GM19043 (cell line): ENCODE measurements around the gene IRX4.

Source experiments
- ATAC-seq: cut with Tn5 transposase; IDR thresholded peaks from one replicate; pipeline ENCODE4 v1.9.1; 2021; ENCODE audit warnings: low read depth; ENCODE audit not compliant: unreplicated experiment

IRX4 gene

DNA sequence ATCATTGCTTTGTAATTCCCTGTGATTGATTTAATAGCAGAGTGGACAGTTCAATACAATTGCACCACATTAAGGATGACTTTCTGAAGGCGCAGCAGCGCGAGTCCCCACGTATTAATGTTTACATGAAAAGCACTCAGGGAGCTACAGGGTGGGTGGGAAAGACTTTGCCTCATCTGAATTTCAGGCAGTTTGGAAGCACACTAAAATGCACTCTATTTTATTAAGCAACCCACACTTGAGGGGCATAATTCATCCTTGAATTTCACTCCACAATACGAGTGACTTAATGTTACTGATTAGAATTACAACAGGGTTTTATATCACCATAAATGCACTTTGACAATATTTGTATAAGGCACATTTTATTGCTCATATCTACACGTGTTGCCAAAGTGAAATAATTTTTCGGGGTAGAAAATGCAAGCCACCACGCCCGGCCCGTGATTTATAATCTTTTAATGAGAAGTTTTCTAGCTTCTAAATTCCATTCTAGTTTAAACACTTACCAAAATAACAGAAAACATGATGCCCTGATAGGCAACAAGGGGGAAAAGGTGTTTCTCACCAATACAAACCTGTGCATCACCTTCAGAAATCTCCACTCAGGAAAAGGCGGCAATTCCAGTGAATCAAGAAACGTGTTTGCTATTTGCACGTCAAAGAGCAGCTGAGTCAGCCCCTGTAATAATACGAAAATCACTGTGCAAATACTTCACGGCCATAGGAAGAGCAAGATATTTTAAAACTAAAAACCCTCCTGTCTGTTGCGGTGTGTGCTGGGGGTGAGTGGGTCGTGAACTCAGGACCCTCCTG lies 40.5 kb downstream of the IRX4 start:
- ATAC-seq = no peak

DNA sequence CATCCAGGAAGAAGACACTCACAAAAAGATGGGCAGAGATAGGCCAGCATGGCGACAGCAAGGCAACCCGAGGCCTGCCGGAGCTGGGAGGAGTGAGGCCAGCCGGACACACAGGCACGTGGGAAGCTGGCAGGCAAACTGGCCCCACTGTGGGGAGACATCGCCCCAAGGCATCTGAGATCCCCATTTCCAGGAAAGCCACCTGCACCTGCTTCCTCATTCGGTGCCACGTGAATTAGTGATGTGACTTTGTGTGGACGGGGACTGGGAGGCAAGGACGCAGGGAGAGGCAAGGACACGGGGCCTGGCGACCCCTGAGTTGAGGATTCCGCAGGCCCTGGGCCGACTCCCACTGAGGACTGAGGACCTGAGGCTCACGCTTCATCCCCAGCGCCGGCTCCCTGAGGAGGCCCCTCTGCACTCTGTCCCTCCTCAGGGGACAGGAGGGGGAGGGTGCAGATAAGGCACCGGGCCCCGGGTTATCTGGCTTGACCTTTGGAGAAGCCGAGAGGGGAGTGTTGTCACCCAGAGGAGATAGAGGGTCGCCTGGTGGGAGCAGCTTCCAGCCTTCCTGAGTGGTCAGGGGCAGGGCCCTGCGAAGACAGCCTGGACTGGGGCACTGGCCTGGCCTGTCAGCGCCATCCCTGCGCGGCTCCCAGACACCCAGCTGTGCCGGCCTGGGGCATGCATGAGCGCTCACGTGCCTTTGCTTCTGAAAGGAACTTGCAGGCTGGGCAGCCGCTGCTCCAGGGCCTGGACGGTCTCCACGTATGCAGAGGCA lies 41.8 kb downstream of the IRX4 start:
- no peak for ATAC-seq

DNA sequence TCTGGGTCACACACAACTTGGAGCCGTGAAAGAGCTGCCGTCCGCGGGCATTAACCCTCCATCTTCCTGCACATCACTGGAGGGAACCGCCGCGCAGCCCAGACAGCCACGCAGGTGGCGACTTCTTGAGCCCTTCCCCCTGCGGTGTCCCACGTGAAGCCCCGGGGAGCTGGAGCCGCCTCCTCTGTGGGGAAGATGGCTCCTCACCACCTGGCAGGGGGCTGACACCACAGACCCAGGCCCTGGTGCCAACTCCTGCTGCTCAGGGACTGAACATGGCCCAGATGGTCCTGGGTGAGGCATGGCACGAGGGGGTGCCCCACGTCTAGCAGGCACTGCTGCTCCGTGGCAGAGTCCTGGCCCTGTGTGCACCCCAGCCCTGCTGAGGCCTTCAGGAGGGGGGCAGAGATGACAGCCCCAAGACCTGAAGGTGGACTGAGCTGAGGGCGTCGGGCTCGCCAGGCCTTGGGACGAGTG lies 42.6 kb downstream of the IRX4 start:
- no peak for ATAC-seq

DNA sequence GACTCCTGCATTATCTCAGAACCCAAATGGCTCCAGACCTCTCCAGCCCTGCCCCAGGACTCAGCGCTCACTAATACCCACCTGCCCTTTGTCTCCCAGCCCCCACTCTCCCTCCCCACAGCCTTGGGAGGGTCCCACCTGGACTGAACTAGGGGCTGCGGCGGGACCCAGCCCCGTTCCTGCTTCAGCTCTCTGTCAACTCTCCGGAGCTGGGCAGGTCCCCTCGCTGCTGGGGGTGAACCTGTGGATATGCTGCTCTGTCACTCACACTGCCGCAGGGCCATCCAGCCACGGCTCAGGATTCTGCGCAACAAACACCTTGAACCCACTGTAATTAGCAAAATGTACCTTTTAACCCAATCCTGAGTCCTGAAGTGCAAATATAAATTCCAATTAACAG lies 44.7 kb downstream of the IRX4 start:
- ATAC-seq = no peak

DNA sequence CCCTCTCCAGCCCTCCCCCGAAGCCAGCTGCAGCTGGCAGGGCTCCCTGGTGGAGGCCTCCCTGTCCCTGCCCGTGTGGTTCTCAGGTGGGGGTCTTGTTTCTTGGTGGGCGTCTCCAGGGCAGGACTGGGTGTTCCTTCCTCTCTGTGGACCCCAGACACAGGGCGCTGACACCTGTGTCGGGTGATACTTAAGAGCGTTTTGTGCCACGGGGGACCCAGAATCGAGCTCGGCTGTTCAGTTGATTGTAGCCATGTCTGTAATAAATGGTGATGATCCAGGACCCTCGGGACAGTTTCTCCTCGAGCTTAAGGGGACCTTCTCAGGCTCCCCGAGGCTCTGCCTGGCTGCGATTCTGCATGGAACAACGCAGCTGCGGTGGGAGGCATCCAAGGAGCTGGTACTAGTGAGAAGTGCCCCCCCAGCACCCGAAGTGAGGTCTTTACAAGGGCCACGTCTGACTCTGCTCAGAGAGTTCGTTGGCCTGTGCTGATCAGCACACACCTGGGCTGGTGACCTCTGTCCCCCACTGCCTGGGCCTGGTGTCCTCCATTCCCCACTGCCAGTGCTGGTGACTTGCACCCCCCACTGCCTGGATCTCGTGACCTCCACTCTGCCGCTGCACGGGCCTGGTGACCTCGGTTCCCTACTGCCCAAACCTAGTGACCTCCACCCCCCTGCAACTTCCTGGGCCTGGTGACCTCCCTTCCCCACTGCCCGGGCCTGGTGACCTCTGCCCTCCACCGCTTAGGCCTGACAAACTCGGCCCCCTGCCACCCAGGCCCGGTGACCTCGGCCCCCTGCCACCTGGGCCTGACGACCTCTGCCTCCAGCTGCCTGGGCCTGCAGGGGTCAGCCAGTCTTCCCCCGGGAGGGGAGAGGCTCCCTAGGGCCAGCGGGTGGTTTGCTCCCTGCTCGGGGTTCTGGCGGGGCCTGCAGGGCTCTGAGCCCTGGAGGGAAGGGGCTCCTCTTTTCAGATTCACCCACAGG lies 45.5 kb downstream of the IRX4 start:
- no peak for ATAC-seq

DNA sequence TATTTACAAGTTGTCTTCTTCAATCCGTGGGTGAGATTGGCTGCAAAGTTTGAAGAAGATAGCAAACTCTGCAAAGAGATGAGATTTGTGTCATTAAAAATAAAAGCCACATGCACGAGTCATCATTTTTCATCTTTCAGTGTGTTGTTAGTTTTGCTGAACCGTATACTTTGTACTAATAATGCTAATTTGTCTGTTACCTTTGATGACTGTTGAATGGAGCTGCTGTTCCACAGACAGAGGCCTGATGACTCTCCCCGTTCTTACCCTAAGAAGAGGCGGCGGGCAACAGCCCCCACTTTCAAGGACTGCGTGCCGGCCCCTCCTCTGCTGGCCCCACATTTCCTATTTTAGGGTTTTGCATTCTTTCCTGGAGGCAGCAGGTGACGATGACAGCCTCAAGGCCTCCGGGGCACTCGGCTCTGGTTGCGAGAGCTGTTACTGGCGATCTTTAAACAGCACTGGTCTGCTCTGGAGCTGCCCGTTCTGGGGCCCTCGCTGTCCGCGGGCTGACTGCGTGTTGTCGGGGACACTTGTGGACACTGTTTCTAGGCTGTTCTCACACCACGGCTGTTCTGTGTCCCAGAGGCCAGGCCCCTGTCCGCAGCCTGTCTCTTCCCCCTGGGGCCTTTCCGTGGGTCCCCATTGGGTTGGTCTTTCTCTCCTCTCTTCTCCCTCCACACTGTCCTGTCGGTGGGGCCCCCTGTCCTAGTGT lies 46.4 kb downstream of the IRX4 start:
- no peak for ATAC-seq

DNA sequence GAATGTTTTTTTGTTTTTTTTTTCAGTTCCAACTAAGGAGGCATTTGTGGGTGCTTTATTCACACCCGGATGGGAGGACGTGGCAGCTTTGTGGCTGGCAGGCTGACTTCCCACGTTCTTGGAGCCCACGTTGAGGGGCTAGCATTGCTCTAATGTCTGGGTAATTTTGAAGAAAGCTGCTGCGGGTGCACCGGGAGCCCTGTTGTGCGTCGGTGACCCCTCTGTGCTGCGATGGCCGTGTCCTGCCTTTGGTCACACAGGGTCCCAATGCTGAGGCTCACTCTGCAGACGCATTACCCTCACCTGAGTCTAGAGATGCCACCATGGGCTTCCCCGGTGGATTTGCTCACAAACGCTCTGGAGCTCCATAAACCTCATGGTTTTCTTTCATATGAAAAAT lies 47.3 kb downstream of the IRX4 start:
- no peak for ATAC-seq

DNA sequence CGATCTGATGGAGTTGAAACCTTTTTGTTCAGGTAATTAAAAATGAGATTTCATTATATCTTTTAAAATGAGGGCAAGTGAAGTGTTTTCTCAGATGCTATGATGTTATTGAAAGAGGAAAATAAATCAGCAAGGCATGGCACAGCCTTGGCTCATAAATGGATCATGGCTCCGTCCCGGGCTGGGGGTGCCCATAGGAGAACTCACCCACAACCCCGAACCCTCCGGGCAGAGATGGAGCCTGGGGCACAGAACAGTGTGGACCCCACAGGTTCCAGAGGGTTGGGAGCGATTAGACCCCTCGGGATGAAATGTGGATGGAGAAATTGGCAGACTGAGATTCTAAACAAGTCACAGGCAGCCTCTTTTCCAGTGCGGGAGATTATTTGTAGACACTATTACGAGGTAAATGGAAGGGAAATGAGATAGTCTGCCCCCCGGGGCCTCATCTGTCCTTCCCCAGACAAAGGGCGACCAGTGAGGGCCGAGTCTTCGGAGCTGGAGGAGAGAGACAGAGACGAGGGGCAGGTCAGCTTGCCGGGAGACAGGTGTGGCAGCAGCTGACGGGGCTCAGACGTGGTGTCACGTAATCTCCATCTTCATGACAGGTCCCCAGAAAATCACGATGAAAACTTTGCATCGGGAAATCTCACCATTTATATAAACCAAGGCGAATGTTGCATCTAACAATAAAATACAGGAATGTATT lies 47.9 kb downstream of the IRX4 start:
- ATAC-seq = no peak

DNA sequence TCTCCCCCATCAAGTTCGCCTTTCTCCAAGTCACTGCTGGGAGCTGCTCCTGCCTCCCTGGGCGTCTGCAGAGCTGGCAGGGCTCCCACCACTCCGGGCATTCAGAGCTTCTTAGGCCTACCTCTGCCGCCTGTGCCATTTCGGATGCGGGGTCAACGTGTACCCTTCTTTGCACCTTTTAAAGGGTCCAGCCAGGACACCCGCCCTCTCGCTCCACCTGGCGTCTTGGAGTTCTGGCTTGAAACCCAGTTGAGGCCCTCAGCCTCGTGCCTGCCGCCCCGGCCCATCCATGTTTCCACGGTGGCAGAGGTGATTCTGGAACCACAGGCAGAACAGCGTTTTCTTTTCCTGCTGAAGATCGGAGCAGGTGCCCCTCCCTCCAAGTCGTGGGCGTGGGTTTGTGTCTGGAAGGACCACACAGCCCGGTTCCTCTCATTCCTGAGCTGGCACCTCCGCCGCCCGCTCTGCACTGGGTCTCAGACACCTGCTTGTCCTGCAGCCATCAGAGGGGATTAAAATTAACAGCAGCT lies 48.6 kb downstream of the IRX4 start:
- no peak for ATAC-seq

DNA sequence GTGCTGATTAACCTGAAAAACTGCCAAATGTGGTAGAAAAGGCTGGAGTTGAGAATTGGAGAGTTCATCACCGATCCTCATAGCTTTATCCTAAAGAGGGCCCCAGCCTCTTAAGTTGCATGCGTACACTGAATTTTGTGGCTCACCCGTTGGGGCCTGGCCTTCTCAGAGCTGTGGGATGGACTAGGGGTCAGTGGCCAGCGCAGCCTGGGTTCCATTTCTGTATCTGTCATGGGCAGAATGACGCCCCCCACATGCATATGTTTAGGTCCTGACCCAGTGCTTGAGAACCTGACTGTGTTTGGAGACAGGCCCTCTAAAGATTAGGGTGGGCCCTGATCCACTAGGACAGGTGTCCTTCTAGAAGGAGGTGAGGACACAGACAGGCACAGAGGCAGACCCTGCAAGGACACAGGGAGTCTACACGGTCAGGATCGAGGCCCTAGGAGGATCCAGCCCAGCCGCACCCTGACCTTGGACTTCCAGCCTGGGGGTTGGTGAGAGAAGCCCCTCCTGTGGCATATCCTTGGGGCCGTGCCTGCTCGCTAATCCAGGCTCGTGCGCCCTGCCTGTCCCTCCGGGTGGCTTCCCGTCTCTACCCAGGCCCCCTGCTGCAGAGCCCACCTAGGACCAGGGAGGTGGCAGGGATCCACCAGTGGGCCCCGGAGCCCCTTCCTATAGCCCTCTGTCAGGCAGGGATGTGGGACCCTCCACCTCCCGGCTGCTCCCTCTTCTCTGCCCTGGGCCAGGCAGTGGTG lies 49.3 kb downstream of the IRX4 start:
- ATAC-seq = no peak

DNA sequence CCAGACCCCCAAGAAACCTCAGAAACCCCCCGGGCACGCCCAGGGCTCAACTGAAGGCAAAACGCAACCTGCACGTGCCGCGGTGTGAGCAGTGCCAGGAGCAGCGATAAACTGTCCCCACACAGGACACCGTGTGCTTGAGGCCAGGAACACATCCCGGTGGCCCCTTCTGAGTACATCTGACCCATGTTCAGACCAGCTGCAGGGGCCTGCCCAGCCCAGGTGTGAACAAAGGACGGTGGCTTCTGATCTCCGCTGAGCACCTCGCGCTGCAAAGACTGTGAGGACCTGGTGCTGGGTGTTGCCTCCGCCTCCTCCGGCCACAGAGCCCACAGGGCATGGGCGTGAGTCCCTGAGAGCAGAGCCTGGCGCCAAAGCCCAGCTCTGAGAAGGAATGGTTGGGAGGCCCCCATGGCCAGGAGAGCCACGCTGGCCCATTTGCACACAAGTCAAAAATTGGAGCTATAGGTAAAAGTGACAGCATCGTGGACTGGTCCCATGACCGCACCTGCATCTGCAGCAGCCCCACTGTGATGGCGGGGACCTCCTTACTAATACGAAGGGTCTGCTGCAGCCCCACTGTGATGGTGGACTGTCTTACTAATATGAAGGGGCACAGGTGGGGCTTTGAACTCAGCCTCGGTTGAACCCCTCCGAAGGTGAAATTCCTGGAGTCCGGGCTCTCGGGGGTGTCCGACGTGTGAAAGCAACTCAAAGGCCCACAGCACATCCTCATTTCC lies 50.0 kb downstream of the IRX4 start:
- ATAC-seq = no peak

DNA sequence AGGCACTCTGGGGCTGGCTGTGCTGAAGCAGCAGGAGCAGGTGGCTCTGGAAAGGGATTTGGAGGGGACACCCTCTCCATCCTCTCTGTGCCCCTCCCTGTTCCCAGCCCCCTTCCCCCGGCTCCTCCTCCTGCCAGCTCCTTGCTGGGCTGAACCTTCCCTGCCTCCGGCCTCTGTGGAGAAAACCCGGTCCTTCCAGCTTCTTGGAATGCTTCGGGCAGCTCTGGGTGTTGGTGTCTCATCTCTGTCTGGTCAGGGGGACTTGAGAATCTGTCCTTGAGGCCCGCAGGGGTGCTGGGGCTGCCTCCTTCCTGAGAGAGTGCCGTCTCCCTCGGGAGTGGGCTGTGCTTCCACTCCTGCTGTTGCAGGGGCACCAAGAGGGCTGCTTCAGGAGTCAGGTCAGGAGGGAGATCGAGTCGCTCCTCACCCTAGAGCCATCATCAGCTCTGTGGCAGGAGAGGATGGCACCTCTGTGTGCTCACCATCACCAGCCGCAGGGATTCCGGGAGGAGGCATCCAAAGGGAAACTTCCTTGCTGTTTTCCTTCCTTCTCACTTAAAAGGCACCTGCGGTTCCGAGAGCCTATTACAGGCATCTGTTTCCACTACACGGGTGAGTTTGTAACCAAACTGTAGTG lies 50.9 kb downstream of the IRX4 start:
- no peak for ATAC-seq

DNA sequence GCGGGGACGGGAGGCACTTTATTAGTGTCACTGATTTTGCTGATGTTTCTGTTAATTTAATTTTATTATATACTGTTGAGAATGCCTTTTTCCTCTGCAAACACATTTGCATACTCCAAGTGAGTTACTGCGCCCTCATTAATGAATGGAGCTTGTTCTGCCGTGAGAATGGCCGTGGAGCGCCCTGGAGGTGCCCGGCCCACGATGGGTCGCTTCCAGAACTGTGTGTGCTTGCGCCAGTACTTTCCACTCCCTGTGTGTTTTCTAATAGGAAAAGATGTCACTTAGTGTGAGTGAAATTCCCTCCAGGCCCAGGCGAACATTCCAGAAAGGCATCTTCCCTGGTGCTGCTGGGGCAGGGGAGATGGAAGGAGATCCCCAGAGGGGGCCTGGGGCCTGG lies 51.5 kb downstream of the IRX4 start:
- ATAC-seq = no peak

DNA sequence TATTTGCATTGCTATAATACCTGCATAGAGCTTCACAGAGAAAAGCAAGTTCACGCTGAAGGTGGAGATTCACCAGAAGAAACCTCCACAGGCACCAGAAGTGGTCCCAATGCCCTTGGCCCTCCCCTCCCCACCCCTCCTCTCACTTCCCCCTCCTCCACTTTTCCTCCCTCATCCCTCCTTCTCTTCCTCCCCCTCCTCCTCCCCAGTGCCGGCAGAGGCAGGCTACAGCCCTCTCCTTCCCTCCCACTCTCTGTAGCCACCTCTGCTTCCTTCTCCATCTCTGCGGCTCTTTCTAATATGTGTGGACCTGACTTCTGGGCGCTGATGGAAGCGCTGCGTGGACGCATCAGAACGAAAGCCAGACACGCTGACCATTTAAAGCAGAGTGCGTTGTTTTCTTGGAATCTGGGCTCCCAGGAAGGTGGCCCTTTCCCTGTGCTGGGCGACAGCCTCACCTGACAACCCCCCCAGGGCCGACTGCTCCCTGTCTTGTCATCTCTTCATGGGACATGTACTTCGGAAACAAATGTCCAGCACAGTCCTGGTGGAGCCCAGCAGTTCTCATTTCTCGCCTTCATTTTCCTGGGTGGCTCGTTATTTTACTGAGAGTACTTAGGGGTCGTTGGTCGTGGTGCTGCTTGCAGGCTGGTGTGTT lies 52.0 kb downstream of the IRX4 start:
- no peak for ATAC-seq

DNA sequence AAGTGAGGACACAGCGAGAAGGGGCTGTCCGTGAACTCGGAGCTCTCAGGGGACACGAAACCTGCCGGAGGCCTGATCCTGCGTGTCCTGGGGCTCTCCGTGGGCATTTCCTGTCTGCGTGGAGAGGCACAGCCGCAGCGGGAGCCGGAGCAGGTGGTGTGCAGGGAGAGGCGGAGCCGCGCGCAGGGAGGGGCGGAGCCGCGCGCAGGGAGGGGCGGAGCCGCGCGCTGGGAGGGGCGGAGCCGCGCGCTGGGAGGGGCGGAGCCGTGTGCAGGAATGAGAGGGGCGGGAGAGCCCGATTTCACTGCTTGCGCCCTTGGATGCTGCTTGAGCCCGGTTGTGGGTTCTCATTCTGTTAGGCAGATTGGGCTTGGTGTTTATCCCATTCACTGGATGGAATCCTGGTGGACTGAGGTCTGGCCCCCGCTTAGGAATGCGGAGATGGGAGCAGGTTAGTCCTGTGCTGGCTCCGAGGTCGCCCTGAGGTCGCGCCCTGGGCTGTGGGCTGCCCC lies 54.8 kb downstream of the IRX4 start:
- ATAC-seq = no peak
